CD8-positive, alpha-beta memory T cell (primary cell): Measurements from ENCODE around the gene FKBP9. TPM values are rescaled to one million over a fixed set of nuclear protein-coding genes. Genes with fewer than 3 reads are reported as not detected.

Experiments
- CTCF ChIA-PET: fragments of 350-600 bp; sonication (Branson Sonifier 250); formaldehyde crosslinking; loops from one replicate; lab custom pipeline; 2021; ENCODE audit warnings: antibody characterized with exemption; lab: Charles Lee
- POLR2A ChIA-PET: fragments of 350-600 bp; sonication (Branson Sonifier 250); formaldehyde crosslinking; loops from one replicate; lab custom pipeline; 2021; ENCODE audit warnings: antibody characterized with exemption; lab: Charles Lee
- DNase-seq, 5 donors: peaks; one replicate each; pipeline versions ENCODE4 v3.0.0 to v3.0.0-alpha.2; 2020 to 2022; ENCODE audit warnings: mixed read lengths in 1 of 5
- H3K27ac ChIP-seq: one replicate; pipeline ENCODE4 v1.7.0; 2013; ENCODE audit warnings: low read depth, mild to moderate bottlenecking, low read length, moderate library complexity
- H3K27me3 ChIP-seq: 2 replicates; pipeline ENCODE4 v1.7.0; 2013; ENCODE audit warnings: low read length, mild to moderate bottlenecking; ENCODE audit not compliant: insufficient read depth, poor library complexity, severe bottlenecking
- H3K36me3 ChIP-seq: 2 replicates; pipeline ENCODE4 v1.7.0; 2013; ENCODE audit warnings: mild to moderate bottlenecking, low read length, moderate library complexity; ENCODE audit not compliant: insufficient read depth
- H3K4me1 ChIP-seq: 2 replicates; pipeline ENCODE4 v1.7.0; 2013; ENCODE audit warnings: mild to moderate bottlenecking, low read length, moderate library complexity; ENCODE audit not compliant: insufficient read depth
- H3K4me3 ChIP-seq: 2 replicates; pipeline ENCODE4 v1.7.0; 2013; ENCODE audit warnings: mild to moderate bottlenecking, low read length
- H3K9me3 ChIP-seq: 2 replicates; pipeline ENCODE4 v1.7.0; 2013; ENCODE audit warnings: mild to moderate bottlenecking, low read length
- H3K27ac Mint-ChIP-seq, 8 donors: one replicate each; pipeline ENCODE4 v1.8.0; 2020 to 2021; ENCODE audit warnings: mixed read lengths in 8 of 8, mild to moderate bottlenecking in 6 of 8, inconsistent platforms in 3 of 8, moderate library complexity in 3 of 8
- H3K27me3 Mint-ChIP-seq, 2 donors: one replicate each; pipeline ENCODE4 v1.8.0; 2020 to 2021; ENCODE audit warnings: mixed read lengths in 2 of 2, mild to moderate bottlenecking in 1 of 2, moderate library complexity in 1 of 2
- H3K36me3 Mint-ChIP-seq, 3 donors: one replicate each; pipeline ENCODE4 v1.8.0; 2020 to 2021; ENCODE audit warnings: mixed read lengths in 3 of 3, inconsistent platforms in 1 of 3, mild to moderate bottlenecking in 1 of 3
- H3K4me1 Mint-ChIP-seq, 3 donors: one replicate each; pipeline ENCODE4 v1.8.0; 2020 to 2021; ENCODE audit warnings: mixed read lengths in 3 of 3, inconsistent platforms in 1 of 3, mild to moderate bottlenecking in 1 of 3
- H3K4me3 Mint-ChIP-seq, 7 donors: one replicate each; pipeline ENCODE4 v1.8.0; 2020 to 2021; ENCODE audit warnings: mixed read lengths in 7 of 7, mild to moderate bottlenecking in 6 of 7, moderate library complexity in 4 of 7, inconsistent platforms in 2 of 7
- H3K9me3 Mint-ChIP-seq, 5 donors: one replicate each; pipeline ENCODE4 v1.8.0; 2020 to 2022; ENCODE audit warnings: mixed read lengths in 5 of 5, mild to moderate bottlenecking in 3 of 5, moderate library complexity in 2 of 5, inconsistent platforms in 1 of 5
- polyA plus RNA-seq: library from polyadenylated mRNA; unstranded; fragments of 300-500 nt; fragmentation: Illumina TruSeq; gene quantifications from one replicate; pipeline ENCODE4 v1.2.3, GENCODE V29; 2021
- total RNA-seq, 2 experiments: library from RNA; stranded (reverse); gene quantifications; one replicate each; pipeline ENCODE4 v1.2.3, GENCODE V29; 2021

FKBP9 gene
- total and polyA plus RNA-seq, 3 experiments from 2014 or later, result 0.29 to 0.31 TPM; not detected in 1

DNA sequence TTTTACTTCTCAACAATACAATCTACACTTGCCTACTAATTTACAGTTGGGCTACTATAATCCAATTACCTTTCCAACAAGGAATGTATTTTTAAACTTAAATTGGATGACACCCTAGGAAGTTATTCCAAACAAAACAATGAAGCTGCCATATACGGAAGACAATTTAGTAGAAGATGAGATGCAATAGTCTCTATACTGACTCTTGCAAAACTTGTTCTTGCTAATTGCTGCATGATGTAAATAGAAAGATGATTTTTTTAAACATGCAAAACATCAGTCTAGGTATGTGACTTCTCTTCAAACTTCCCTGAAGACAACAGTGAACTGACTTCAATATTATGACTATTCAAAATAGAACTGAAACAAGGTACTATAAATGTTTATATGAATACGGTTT, 87.7 kb downstream of the FKBP9 start:
- no peaks in the 10 kb centered on the region for H3K36me3 ChIP-seq
- Mint-ChIP-seq H3K4me1 (peaks cover 45 to 63% (median 62%) of the 10 kb centered on the region in 3 donors), H3K27me3 (no peaks in the 10 kb centered on the region), H3K9me3 (no peaks in the 10 kb centered on the region), H3K36me3 (no peaks in the 10 kb centered on the region), H3K4me3 (no peak overlapping the region), H3K27ac (peak overlapping the region in 2 of 8 donors; percentile 21 to 32)
- no peaks in the 10 kb centered on the region for H3K27me3 ChIP-seq
- no peak overlapping the region for H3K4me3 ChIP-seq
- H3K4me1 ChIP-seq, result peaks cover 20% of the 10 kb centered on the region
- DNase-seq, result no peak
- H3K27ac ChIP-seq, result no peak overlapping the region
- no peaks in the 10 kb centered on the region for H3K9me3 ChIP-seq
- CTCF ChIA-PET, result no interaction called here
- POLR2A ChIA-PET, result no interaction called here

DNA sequence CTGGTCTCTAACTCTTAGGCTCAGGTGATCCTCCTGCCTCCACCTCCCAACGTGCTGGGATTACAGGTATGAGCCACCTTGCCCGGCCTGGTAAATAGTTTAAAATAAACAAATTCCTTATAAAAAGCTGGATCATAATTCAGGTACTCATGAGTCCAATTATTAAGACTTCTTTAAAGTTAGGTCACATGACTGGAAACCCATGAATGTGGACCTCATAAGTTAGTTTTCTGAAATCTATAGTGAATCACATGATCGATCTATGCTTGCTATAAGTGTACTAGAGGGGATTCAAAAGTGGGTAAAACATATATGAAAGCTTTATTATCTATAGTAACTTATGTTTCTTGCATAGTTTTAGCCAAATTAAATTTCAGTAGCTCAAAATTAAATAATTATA, 91.0 kb downstream of the FKBP9 start:
- no peak overlapping the region for H3K4me3 Mint-ChIP-seq
- H3K27me3 Mint-ChIP-seq, result no peaks in the 10 kb centered on the region
- CTCF ChIA-PET, result interaction anchor here (1.0 to 1.9 kb wide), 4 partner anchors 8 to 202 kb away, joined by 3 to 6 read pairs (median 4); partner anchors contain the start of gene NT5C3A
- no peaks in the 10 kb centered on the region for H3K36me3 Mint-ChIP-seq
- H3K27ac Mint-ChIP-seq, result no peak overlapping the region
- H3K9me3 ChIP-seq, result no peaks in the 10 kb centered on the region
- H3K4me1 ChIP-seq, result peaks cover 18% of the 10 kb centered on the region
- DNase-seq, result no peak
- H3K4me3 ChIP-seq, result no peak overlapping the region
- peaks cover 42 to 70% (median 70%) of the 10 kb centered on the region in 3 donors for H3K4me1 Mint-ChIP-seq
- no peak overlapping the region for H3K27ac ChIP-seq
- H3K27me3 ChIP-seq, result no peaks in the 10 kb centered on the region
- H3K9me3 Mint-ChIP-seq, result no peaks in the 10 kb centered on the region
- no peaks in the 10 kb centered on the region for H3K36me3 ChIP-seq
- POLR2A ChIA-PET, result no interaction called here

DNA sequence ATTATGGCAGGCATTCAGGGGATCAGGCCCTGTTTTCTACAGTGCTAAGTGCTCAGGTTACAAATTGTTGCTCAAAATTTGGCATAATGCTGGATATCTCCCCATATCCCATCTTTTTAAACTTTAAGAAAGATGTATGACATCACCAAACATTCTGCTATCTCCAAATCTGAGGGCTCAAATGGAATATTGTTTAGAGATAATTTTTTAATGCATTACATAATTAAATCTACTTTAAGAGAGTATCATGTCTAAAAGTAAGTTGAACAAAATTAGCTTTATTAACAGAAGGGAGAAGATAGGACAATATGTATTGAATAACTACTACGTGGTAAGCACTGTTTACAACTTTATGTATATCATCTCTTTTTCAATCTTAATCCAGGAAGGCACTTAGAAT, 91.5 kb downstream of the FKBP9 start:
- no peaks in the 10 kb centered on the region for H3K36me3 Mint-ChIP-seq
- peaks cover 40 to 69% (median 68%) of the 10 kb centered on the region in 3 donors for H3K4me1 Mint-ChIP-seq

DNA sequence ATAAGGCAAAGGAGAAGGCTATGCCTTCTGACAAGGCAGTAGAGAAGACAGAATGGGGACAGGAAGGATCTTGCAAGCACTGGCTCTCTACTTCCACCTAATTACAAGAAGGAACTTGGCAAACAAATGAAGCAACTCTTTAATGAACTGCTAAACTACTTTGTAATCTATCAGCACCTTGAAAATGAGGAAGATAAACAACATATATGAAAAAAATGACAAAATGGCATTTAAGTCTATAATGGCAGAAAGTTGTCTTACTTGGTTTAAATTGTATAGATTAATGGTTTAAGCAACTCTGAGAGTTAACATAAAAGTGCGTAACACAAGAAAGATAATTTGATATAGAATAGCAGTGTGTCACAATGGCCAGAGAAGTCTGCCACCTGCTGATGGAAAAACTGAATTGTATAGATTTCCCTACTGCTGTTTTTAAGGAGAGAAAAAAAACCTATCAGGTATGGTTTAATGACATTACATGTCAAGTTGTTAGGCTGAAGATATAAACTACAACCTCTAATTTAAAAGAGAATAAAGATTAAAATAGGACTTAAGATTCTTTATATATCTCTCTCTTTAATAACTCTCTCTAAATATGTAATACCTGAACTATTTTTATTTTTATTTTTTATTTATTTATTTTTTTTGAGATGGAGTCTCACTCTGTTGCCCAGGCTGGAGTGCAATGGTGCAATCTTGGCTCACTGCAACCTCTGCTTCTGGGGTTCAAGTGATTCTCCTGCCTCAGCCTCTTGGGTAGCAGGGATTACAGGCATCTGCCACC, 93.5 kb downstream of the FKBP9 start:
- no peaks in the 10 kb centered on the region for H3K9me3 Mint-ChIP-seq
- H3K4me1 Mint-ChIP-seq, result peaks cover 42 to 74% (median 74%) of the 10 kb centered on the region in 3 donors
- no peak overlapping the region for H3K4me3 ChIP-seq
- no peaks in the 10 kb centered on the region for H3K27me3 Mint-ChIP-seq
- DNase-seq, result peak in 2 of 5 donors; percentile 40 to 44
- ChIA-PET CTCF (interaction anchor here (1.0 to 1.4 kb wide), 3 partner anchors 12 to 204 kb away, joined by 3 to 8 read pairs (median 5); partner anchors contain the start of gene NT5C3A), POLR2A (interaction anchor here (0.7 kb wide), 1 partner anchor 168 kb away, joined by 7 read pairs; no protein-coding TSS in a partner anchor)
- H3K27ac ChIP-seq, result no peak overlapping the region
- peak overlapping the region in 1 of 7 donors; percentile 29 for H3K4me3 Mint-ChIP-seq
- H3K27ac Mint-ChIP-seq, result peak overlapping the region in 3 of 8 donors; percentile 9 to 52 (median 15)
- H3K36me3 ChIP-seq, result no peaks in the 10 kb centered on the region
- no peaks in the 10 kb centered on the region for H3K27me3 ChIP-seq
- H3K36me3 Mint-ChIP-seq, result peaks cover 0 to 2% (median 0%) of the 10 kb centered on the region in 3 donors
- H3K9me3 ChIP-seq, result no peaks in the 10 kb centered on the region
- peaks cover 42% of the 10 kb centered on the region for H3K4me1 ChIP-seq

More for the DNA sequence above, 91.5 kb downstream of the FKBP9 start:
- DNase-seq, result no peak
- ChIA-PET POLR2A (no interaction called here), CTCF (interaction anchor here (1.0 to 1.9 kb wide), 4 partner anchors 9 to 202 kb away, joined by 3 to 6 read pairs (median 4); partner anchors contain the start of gene NT5C3A)
- Histone ChIP-seq H3K27me3 (no peaks in the 10 kb centered on the region), H3K9me3 (no peaks in the 10 kb centered on the region), H3K27ac (no peak overlapping the region), H3K36me3 (no peaks in the 10 kb centered on the region), H3K4me3 (no peak overlapping the region), H3K4me1 (peaks cover 21% of the 10 kb centered on the region)
- H3K27me3 Mint-ChIP-seq, result no peaks in the 10 kb centered on the region
- no peak overlapping the region for H3K4me3 Mint-ChIP-seq
- peak overlapping the region in 1 of 8 donors; percentile 35 for H3K27ac Mint-ChIP-seq
- no peaks in the 10 kb centered on the region for H3K9me3 Mint-ChIP-seq

DNA sequence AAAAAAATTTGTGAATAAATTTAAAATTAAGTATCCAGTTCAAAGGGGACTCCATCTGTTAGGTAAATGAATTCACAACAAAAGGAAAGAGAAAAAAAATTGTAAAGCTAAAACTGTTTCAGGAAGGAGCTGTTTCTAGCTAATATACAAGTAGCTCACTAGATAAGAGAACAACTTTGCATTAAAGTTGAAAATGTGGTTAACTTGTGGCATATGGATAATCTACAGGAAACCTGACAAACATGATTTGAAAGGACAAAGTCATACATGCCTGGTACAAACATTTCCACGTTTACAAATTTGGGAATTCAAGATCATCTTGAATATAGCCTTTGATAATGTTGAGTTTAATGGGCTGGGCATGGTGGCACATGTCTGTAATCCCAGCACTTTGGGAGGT, 96.5 kb downstream of the FKBP9 start:
- Histone ChIP-seq H3K9me3 (no peaks in the 10 kb centered on the region), H3K4me3 (no peak overlapping the region), H3K36me3 (no peaks in the 10 kb centered on the region), H3K27me3 (no peaks in the 10 kb centered on the region), H3K4me1 (peaks cover 36% of the 10 kb centered on the region), H3K27ac (peak overlapping the region; percentile 39)
- H3K4me3 Mint-ChIP-seq, result peak overlapping the region in 3 of 7 donors; percentile 3 to 63 (median 20)
- ChIA-PET POLR2A (interaction anchor here (0.9 kb wide), 1 partner anchor 163 kb away, joined by 4 read pairs; no protein-coding TSS in a partner anchor), CTCF (interaction anchor here (1.4 to 2.6 kb wide), 4 partner anchors 9 to 207 kb away, joined by 3 to 8 read pairs (median 6); partner anchors contain the start of gene NT5C3A)
- H3K27me3 Mint-ChIP-seq, result no peaks in the 10 kb centered on the region
- peak overlapping the region in 7 of 8 donors; percentile 72 to 92 (median 88) for H3K27ac Mint-ChIP-seq
- peaks cover 0 to 7% (median 0%) of the 10 kb centered on the region in 3 donors for H3K36me3 Mint-ChIP-seq
- H3K9me3 Mint-ChIP-seq, result no peaks in the 10 kb centered on the region
- H3K4me1 Mint-ChIP-seq, result peaks cover 43 to 86% (median 78%) of the 10 kb centered on the region in 3 donors
- no peak for DNase-seq

DNA sequence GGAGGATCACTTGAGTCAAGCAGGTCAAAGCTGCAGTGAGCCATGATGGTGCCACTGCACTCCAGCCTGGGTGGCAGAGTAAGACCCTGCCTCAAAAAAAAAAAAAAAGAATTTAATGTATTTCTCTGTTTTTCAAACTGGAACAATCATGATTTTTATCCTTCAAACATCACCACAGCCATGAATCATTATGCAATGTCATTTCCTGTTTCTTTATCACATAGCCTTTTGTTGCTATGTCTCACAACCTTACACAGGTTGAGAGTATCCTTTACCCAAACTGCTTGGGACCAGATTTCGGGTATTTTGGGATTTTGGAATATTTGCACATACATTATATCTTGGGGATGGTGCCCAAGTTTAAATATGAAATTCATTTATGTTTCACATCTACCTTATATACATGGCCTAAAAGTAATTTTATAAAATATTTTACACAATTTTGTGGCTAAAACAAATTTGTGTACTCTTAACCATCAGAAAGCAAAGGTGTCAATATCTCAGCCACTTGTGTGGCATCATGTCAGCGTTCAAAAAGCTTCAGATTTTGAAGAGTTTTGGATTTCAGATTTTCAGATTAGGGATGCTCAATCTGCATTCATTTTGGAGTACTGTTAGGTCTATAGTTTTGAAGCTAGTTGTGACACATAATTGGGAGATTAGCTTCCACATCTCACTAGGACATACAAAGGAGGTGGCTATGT, 97.2 kb downstream of the FKBP9 start:
- ChIA-PET POLR2A (interaction anchor here (0.9 kb wide), 1 partner anchor 164 kb away, joined by 4 read pairs; no protein-coding TSS in a partner anchor), CTCF (interaction anchor here (0.8 to 2.6 kb wide), 7 partner anchors 8 to 208 kb away, joined by 3 to 8 read pairs (median 4); partner anchors contain the start of gene NT5C3A)
- Mint-ChIP-seq H3K4me1 (peaks cover 46 to 86% (median 78%) of the 10 kb centered on the region in 3 donors), H3K4me3 (peak overlapping the region in 4 of 7 donors; percentile 4 to 73 (median 62)), H3K27ac (peak overlapping the region; percentile 59 to 92 (median 86)), H3K27me3 (no peaks in the 10 kb centered on the region), H3K9me3 (no peaks in the 10 kb centered on the region), H3K36me3 (peaks cover 0 to 9% (median 0%) of the 10 kb centered on the region in 3 donors)
- Histone ChIP-seq H3K4me3 (no peak overlapping the region), H3K4me1 (peaks cover 43% of the 10 kb centered on the region), H3K27me3 (no peaks in the 10 kb centered on the region), H3K27ac (peak overlapping the region; percentile 39), H3K36me3 (no peaks in the 10 kb centered on the region), H3K9me3 (no peaks in the 10 kb centered on the region)
- DNase-seq, result peak in 1 of 5 donors; percentile 12

DNA sequence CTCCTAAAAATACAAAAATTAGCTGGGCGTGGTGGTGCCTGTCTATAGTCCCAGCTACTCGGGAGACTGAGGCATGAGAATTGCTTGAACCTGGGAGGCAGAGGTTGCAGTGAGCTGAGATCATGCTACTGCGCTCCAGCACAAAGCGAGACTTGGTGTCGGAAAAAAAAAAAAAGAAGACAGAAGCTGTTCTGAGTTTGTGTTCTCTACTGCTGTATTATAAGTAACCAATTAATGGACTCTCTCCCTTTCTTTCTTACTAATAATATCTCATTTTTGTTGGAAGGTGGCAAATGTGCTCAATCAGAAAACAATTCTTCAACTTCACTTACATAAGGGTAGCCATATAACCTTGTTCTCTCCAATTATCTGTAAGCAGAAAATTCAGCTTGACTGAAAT, 97.9 kb downstream of the FKBP9 start:
- Mint-ChIP-seq H3K9me3 (no peaks in the 10 kb centered on the region), H3K4me3 (peak overlapping the region in 2 of 7 donors; percentile 3 to 13), H3K4me1 (peaks cover 50 to 90% (median 84%) of the 10 kb centered on the region in 3 donors), H3K36me3 (peaks cover 0 to 13% (median 2%) of the 10 kb centered on the region in 3 donors), H3K27ac (peak overlapping the region; percentile 59 to 88 (median 84)), H3K27me3 (no peaks in the 10 kb centered on the region)
- CTCF ChIA-PET, result interaction anchor here (0.8 to 2.6 kb wide), 5 partner anchors 7 to 209 kb away, joined by 3 to 7 read pairs (median 3); partner anchors contain the start of gene NT5C3A
- H3K4me3 ChIP-seq, result no peak overlapping the region
- no peaks in the 10 kb centered on the region for H3K27me3 ChIP-seq
- no peak for DNase-seq
- H3K4me1 ChIP-seq, result peaks cover 47% of the 10 kb centered on the region
- POLR2A ChIA-PET, result interaction anchor here (2.0 kb wide), 1 partner anchor 14 kb away, joined by 4 read pairs; no protein-coding TSS in a partner anchor
- H3K27ac ChIP-seq, result peak overlapping the region; percentile 2
- no peaks in the 10 kb centered on the region for H3K9me3 ChIP-seq
- no peaks in the 10 kb centered on the region for H3K36me3 ChIP-seq
